Uterus (tissue), 4 donors: ENCODE measurements around the gene ELOVL5. TPM values are rescaled to one million over a fixed set of nuclear protein-coding genes. Genes with fewer than 3 reads are reported as not detected.

Source experiments
- DNase-seq, 2 donors: peaks; one replicate each; pipeline ENCODE4 v3.0.0-alpha.2; 2019 to 2020
- H3K27ac ChIP-seq, 2 donors: fragments of 200-600 bp; sonication (generic); 1 replicate in 1 of 2; 2 replicates in 1 of 2; pipeline ENCODE4 v1.5.1; 2016 to 2018
- H3K27me3 ChIP-seq, 2 donors: fragments of 200-600 bp; sonication (generic); one replicate each; pipeline ENCODE4 v1.5.1; 2018 to 2019; ENCODE audit warnings: control low read depth in 1 of 2
- H3K36me3 ChIP-seq, 2 donors: fragments of 200-600 bp; sonication (generic); one replicate each; pipeline ENCODE4 v1.5.1; 2019; ENCODE audit warnings: control low read depth in 1 of 2
- H3K4me1 ChIP-seq, 2 donors: fragments of 200-600 bp; sonication (generic); one replicate each; pipeline ENCODE4 v1.5.1; 2018 to 2019; ENCODE audit warnings: control low read depth in 1 of 2
- H3K4me3 ChIP-seq, 2 donors: fragments of 200-600 bp; sonication (generic); 1 replicate in 1 of 2; 2 replicates in 1 of 2; pipeline ENCODE4 v1.5.1; 2018 to 2019; ENCODE audit warnings: mild to moderate bottlenecking in 1 of 2
- H3K9me3 ChIP-seq, 2 donors: fragments of 200-600 bp; sonication (generic); one replicate each; pipeline ENCODE4 v1.5.1; 2019; ENCODE audit warnings: control low read depth in 1 of 2
- POLR2A ChIP-seq, 2 donors: fragments of 450-650 bp; IDR thresholded peaks; one replicate each; pipeline ENCODE4 v1.6.1; 2016; ENCODE audit warnings: antibody characterized with exemption in 2 of 2, mild to moderate bottlenecking in 1 of 2, moderate library complexity in 1 of 2
- intact Hi-C: fragments of 100-400 bp; cut with DNase I; formaldehyde crosslinking; loops from one replicate; pipeline ENCODE4 v1.15.1; 2023; ENCODE audit warnings: low total_unique reads
- total RNA-seq, 4 donors: library from RNA; depleted of rRNA in 3 of 4; stranded (reverse); fragments of >200 nt in 3 of 4; gene quantifications; one replicate each; pipeline versions ENCODE4 v1.1.0 to v1.2.4, GENCODE V29; 2014 to 2023
- TF ChIP-seq, protein P1 (sequence below), 4 experiments: fragments of 200-600 bp in 2 of 4; fragments of 450-650 bp in 2 of 4; sonication (generic) in 2 of 4; IDR thresholded peaks; one replicate each; pipeline ENCODE4 v1.5.1; 2016 to 2019; ENCODE audit warnings: antibody characterized with exemption in 4 of 4, mild to moderate bottlenecking in 2 of 4, moderate library complexity in 1 of 4
- donor health status: DM: yes; HTN: yes; CAD: no.

The ELOVL5 gene
- total RNA-seq, 4 donors from 2014 or later = 26.4 to 80.7 (median 48.4) TPM

DNA sequence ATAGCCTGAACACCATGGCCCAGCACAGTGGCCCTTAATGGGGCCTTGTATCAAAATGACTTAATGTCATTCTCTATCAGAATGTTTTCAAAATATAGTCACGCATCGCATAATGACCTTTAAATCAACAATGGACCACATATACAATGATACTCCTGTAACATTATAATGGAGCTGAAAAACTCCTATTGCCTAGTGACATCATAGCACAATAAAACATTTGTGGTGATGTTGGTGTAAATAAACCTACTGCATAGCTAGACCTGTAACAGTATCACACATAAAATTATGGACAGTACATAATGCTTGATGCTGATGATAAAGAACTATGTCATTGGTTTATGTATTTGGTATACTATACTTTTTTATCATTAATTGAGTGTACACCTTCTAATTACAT is 9.3 kb downstream of the ELOVL5 start:
- H3K36me3 ChIP-seq = no peaks in the 10 kb centered on the region
- H3K27ac ChIP-seq = no peak overlapping the region
- H3K4me1 ChIP-seq = no peaks in the 10 kb centered on the region
- no peaks in the 10 kb centered on the region for H3K27me3 ChIP-seq
- TF ChIP-seq, protein P1, sequence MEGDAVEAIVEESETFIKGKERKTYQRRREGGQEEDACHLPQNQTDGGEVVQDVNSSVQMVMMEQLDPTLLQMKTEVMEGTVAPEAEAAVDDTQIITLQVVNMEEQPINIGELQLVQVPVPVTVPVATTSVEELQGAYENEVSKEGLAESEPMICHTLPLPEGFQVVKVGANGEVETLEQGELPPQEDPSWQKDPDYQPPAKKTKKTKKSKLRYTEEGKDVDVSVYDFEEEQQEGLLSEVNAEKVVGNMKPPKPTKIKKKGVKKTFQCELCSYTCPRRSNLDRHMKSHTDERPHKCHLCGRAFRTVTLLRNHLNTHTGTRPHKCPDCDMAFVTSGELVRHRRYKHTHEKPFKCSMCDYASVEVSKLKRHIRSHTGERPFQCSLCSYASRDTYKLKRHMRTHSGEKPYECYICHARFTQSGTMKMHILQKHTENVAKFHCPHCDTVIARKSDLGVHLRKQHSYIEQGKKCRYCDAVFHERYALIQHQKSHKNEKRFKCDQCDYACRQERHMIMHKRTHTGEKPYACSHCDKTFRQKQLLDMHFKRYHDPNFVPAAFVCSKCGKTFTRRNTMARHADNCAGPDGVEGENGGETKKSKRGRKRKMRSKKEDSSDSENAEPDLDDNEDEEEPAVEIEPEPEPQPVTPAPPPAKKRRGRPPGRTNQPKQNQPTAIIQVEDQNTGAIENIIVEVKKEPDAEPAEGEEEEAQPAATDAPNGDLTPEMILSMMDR (IDR thresholded peaks at IDR 0.05) = no peak
- no peak for TF ChIP-seq POLR2A (IDR thresholded peaks at IDR 0.05)
- no peak overlapping the region for H3K4me3 ChIP-seq
- intact Hi-C loops = no loop called here
- no peaks in the 10 kb centered on the region for H3K9me3 ChIP-seq
- no peak for DNase-seq

DNA sequence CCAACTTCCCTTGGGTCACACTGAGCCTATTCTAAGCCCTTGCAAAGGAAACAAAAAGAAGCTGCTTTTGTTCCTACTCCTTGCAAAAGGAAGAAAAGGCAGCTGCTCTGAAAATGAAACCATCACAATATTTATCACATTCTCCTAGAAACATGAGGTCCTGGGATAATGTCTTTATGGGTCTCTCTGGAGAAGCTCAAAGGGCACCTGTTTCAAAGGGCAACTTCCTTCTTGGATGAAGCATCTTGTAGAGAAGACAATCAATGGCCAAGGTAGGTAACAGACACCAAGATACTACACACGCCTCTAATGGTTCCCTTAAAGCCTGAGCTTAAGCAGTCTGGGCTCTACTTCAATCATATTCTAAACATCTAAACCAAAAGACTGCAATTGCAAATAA is 10.4 kb downstream of the ELOVL5 start:
- Histone ChIP-seq H3K27me3 (no peaks in the 10 kb centered on the region), H3K27ac (no peak overlapping the region), H3K4me3 (no peak overlapping the region), H3K9me3 (no peaks in the 10 kb centered on the region), H3K36me3 (no peaks in the 10 kb centered on the region), H3K4me1 (no peaks in the 10 kb centered on the region)
- TF ChIP-seq, protein P1 (IDR thresholded peaks at IDR 0.05) = no peak
- TF ChIP-seq POLR2A (IDR thresholded peaks at IDR 0.05) = no peak
- no peak for DNase-seq
- intact Hi-C loops = no loop called here

DNA sequence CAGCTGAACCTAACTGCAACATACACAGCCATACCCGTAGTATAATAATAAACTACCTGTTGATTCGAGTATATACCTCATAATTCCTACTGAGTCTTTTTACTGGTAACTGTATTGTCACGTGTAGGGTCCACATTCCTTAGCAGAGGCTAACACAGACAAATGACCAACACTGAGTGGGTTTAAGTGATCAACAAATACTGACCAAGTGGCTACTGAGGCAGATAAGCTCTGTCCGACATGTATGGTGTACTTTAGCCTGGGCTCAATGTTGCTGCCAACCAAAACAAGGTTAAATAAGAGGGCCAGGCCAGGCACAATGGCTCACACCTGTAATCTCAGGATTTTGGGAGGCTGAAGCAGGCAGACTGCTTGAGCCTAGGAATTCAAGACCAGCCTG is 12.7 kb downstream of the ELOVL5 start:
- no peak overlapping the region for H3K4me3 ChIP-seq
- TF ChIP-seq, protein P1 (IDR thresholded peaks at IDR 0.05) = no peak
- no peak for TF ChIP-seq POLR2A (IDR thresholded peaks at IDR 0.05)
- no peaks in the 10 kb centered on the region for H3K27me3 ChIP-seq
- H3K27ac ChIP-seq = peak overlapping the region in 1 of 2 donors; percentile 30
- H3K9me3 ChIP-seq = no peaks in the 10 kb centered on the region
- intact Hi-C loops = no loop called here
- H3K4me1 ChIP-seq = no peaks in the 10 kb centered on the region
- no peak for DNase-seq
- no peaks in the 10 kb centered on the region for H3K36me3 ChIP-seq

DNA sequence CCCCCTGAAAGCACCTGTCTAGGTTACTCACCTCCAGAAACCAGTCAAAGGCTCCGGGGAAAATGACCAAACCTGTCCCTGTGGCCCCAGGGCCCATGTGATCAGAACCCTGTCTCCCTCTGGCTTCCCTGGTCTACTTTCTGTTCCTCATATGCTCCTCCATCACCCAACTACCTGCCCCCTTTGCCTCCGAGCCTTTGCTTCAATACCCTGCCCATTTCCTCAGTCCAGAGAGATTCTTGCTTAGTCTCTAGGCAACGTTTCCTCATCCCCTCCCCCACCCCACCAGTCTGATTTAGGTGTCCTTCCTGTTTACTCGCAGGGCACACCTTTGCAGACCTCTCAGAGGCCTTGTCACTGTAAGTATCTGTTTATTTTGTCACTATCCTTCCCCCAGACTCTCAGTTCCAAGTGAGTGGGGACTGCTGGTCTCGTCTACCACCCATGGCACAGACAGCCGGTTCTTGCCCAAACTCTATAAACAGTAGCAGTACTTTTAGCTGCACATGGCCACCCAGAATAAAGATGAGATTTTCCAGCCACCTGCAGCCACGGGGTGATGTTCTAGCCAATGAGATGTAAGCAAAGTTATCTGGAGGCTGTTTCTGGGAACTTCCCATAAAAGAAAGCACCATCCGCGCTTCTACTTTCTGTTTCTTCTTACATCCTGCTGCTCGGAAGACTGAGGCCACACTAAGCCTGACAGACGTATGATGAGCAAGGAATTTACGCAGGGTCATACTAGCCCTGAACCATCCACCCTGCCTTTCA is 13.3 kb downstream of the ELOVL5 start:
- H3K27ac ChIP-seq = peak overlapping the region in 1 of 2 donors; percentile 30
- intact Hi-C loops = no loop called here
- DNase-seq = no peak
- H3K36me3 ChIP-seq = no peaks in the 10 kb centered on the region
- H3K4me3 ChIP-seq = no peak overlapping the region
- no peaks in the 10 kb centered on the region for H3K27me3 ChIP-seq
- no peak for TF ChIP-seq POLR2A (IDR thresholded peaks at IDR 0.05)
- TF ChIP-seq, protein P1 (IDR thresholded peaks at IDR 0.05) = no peak
- H3K4me1 ChIP-seq = no peaks in the 10 kb centered on the region
- H3K9me3 ChIP-seq = no peaks in the 10 kb centered on the region

DNA sequence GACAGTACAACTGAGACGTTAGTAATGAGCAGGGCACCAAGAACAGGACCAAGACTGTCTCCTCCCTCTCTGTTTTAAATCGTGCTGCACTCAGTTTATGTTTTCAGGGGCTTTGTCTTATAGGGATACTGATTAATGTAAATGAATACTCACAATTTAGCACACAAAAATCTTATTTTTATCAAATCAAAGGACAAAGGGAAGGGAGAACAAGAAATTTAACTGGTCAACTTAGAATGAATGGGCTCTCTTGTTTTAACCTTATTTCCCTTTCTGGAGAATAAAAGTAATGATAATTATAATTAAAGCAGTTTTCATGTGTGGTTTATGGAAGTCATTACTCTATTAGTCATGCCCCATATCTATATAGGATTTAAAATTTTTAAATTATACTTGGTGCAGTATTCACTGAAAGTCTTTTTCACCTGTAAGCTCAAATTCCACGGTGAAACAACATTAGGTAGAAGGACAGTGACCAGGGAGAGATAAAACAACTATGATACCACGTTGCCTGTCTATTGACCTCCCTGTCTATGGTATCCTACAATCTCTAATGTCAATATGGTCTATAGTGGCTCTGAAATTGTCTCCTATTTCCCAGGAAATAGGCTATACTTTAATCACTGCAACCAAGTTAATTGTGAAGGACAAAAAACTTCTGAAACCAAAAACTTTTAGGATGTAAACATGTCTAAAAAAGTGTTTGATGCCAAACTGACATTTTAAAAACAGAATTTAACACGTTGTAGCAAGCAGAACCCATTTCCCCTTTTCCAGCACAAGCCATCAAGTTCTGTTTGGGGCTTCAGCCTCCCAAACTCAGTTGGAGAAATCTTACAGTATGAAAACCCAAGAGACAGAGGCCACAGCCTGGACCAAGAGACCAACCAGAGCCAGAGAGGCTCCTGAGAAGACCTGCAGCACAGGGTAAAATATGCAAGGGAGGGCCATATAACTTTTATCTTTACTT is 15.0 kb downstream of the ELOVL5 start:
- no peaks in the 10 kb centered on the region for H3K36me3 ChIP-seq
- intact Hi-C loops = no loop called here
- H3K4me1 ChIP-seq = no peaks in the 10 kb centered on the region
- H3K27me3 ChIP-seq = no peaks in the 10 kb centered on the region
- DNase-seq = no peak
- H3K27ac ChIP-seq = no peak overlapping the region
- no peak for TF ChIP-seq POLR2A (IDR thresholded peaks at IDR 0.05)
- TF ChIP-seq, protein P1 (IDR thresholded peaks at IDR 0.05) = no peak
- H3K9me3 ChIP-seq = no peaks in the 10 kb centered on the region
- no peak overlapping the region for H3K4me3 ChIP-seq
